ENCODE measurements around the gene SAPCD1.
"Not testable (repeated sequence)": the region's sequence is repeated elsewhere in the genome, so short reads cannot be mapped to it uniquely, and the experiment has no call there.

The SAPCD1 gene

DNA sequence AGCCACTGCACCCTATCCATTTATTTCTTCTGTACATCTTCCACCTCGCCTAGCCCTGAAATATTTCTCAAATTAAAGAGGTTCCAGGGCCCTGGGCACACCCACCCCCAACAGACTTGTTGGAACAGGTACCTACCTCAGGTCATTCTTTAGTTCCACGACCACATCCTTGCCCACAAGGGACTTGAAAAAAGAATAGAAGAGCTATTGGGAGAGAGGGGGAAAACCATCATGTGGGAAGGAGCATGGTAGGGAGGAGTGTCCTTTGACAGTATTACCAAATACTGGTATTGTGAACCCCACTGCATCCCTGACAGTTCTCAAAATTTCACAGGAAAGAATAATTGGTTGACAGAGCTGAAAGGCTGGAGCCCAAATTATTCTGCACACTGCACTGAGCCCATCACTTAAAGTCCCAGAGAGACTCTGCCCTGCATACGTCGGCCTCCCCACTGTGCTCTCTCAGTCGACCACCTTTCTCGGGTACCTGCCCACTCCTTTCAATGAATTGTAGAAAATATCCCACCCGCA, 43.5 kb downstream of the SAPCD1 start:
- no peak for DNase-seq (ENCODE audit: low read depth)
- TF ChIP-seq, protein P1, sequence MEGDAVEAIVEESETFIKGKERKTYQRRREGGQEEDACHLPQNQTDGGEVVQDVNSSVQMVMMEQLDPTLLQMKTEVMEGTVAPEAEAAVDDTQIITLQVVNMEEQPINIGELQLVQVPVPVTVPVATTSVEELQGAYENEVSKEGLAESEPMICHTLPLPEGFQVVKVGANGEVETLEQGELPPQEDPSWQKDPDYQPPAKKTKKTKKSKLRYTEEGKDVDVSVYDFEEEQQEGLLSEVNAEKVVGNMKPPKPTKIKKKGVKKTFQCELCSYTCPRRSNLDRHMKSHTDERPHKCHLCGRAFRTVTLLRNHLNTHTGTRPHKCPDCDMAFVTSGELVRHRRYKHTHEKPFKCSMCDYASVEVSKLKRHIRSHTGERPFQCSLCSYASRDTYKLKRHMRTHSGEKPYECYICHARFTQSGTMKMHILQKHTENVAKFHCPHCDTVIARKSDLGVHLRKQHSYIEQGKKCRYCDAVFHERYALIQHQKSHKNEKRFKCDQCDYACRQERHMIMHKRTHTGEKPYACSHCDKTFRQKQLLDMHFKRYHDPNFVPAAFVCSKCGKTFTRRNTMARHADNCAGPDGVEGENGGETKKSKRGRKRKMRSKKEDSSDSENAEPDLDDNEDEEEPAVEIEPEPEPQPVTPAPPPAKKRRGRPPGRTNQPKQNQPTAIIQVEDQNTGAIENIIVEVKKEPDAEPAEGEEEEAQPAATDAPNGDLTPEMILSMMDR (conservative IDR thresholded peaks at IDR 0.05; ENCODE audit: control insufficient read depth, insufficient read depth, low read depth, low read length): no peak
- peak overlapping the region; percentile 71 for H3K4me3 ChIP-seq (ENCODE audit: control insufficient read depth, low read depth, low read length)

DNA sequence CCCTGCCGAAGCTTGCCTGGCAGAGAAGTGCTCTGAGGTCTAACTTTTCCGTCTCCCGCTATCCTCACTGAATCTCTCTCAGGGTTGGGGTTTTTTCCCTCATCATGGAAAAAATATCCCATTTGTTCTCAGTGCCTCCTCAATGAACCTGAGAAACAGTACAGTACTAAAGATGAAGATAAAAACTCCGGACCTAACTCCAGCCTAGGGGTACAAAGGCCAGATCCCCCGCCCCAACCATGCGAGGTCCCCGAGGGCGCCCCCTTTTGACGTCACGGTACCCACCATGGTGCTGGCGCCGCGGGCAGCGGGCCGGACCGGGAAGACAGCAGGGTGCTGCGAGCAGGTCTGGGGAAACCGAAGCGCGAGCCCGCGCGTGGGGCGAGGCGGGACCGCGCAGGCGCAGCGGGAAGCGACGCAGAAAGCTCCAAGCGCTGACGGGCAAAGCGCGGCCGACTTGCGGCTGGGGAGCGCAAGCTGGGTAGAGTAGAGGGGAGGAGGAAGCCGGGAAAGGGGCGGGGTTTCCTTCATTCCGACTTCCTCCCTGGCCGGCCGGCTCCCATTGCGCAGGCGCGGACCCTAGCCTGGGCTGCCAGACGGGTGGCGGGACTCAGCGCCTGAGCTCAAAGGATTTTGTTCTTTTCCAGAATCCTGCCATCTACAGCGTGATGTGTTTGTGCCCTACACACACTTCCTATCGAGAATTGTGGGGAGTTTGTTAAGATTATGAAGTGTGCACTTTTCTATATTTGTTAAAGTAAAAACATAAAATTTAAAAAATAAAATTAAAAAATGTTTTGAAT, 44.2 kb downstream of the SAPCD1 start, which contains the start of gene LSM2:
LSM2 (minus strand) TSS at position 497 of the 803 bp plus-strand sequence; CDS start at position 288, 209 bp downstream.
- peak within 1 kb of the TSS; percentile 71 for H3K4me3 ChIP-seq (ENCODE audit: control insufficient read depth, low read depth, low read length)
- DNase-seq (ENCODE audit: low read depth): peak; percentile 93
- TF ChIP-seq, protein P1 (conservative IDR thresholded peaks at IDR 0.05; ENCODE audit: control insufficient read depth, insufficient read depth, low read depth, low read length): no peak

DNA sequence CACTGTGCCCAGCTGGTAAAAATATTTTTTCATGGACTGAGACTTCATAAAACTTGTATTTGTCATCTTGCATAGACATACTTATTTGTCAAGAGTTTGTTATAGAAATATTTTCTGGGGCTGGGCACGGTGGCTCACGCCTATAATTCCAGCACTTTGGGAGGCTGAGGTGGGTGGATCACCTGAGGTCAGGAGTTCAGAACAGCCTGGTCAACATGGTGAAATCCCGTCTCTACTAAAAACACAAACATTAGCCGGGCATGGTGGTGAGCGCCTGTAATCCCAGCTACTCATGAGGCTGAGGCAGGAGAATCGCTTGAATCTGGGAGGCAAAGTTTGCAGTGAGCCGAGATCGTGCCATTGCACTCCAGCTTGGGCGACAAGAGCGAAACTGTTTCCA, 46.1 kb downstream of the SAPCD1 start:
- not testable (repeated sequence) for DNase-seq (ENCODE audit: low read depth); H3K4me3 ChIP-seq (ENCODE audit: control insufficient read depth, low read depth, low read length)

DNA sequence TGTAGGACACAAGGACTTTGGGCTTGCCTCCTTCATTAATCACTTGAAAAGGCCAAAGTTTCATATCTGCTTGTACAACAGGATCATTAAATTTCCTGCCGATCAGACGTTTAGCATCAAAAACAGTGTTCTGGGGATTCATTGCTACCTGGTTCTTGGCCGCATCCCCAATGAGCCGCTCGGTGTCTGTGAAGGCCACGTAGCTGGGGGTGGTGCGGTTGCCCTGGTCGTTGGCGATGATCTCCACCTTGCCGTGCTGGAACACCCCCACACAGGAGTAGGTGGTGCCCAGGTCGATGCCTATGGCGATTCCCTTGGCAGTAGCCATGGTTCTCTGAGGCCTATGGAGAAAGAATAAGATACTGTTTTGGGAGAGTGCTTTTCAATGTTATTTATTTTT, 49.2 kb downstream of the SAPCD1 start:
- no peak overlapping the region for H3K4me3 ChIP-seq (ENCODE audit: control insufficient read depth, low read depth, low read length)
- no peak for DNase-seq (ENCODE audit: low read depth)
- TF ChIP-seq, protein P1 (conservative IDR thresholded peaks at IDR 0.05; ENCODE audit: control insufficient read depth, insufficient read depth, low read depth, low read length): no peak

DNA sequence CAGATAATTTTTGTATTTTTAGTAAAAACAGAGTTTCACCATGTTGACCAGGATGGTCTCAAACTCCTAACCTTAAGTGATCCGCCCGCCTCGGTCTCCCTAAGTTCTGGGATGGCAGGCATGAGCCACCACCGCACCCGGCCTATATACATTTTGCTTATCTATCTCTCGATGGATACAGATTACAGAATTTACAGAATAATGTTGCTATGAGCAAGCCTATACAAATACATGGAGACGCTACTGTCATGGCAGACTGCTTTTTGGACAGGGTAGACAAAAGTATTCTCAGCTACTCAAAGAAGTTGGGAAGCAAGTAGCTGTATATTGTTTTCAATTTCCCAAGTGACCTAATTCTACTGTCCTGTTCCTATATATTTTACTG, 51.0 kb downstream of the SAPCD1 start:
- DNase-seq (ENCODE audit: low read depth): no peak

More for the DNA sequence above, 51.0 kb downstream of the SAPCD1 start:
- no peak overlapping the region for H3K4me3 ChIP-seq (ENCODE audit: control insufficient read depth, low read depth, low read length)
- TF ChIP-seq, protein P1 (conservative IDR thresholded peaks at IDR 0.05; ENCODE audit: control insufficient read depth, insufficient read depth, low read depth, low read length): no peak
